C4-2B (cell line): ENCODE results near the gene AMIGO3.

Source experiments
- ZFX ChIP-seq: fragments of 450-650 bp; IDR thresholded peaks from 2 replicates; pipeline ENCODE4 v1.6.1; 2017
- TF ChIP-seq, protein P1 (sequence below): fragments of 450-650 bp; conservative IDR thresholded peaks from 2 replicates; pipeline ENCODE4 v1.5.1; 2017; ENCODE audit warnings: mild to moderate bottlenecking

GRCh38 chr3:49681543-49681942 is 37.9 kb downstream of the AMIGO3 start:
- TF ChIP-seq, protein P1, sequence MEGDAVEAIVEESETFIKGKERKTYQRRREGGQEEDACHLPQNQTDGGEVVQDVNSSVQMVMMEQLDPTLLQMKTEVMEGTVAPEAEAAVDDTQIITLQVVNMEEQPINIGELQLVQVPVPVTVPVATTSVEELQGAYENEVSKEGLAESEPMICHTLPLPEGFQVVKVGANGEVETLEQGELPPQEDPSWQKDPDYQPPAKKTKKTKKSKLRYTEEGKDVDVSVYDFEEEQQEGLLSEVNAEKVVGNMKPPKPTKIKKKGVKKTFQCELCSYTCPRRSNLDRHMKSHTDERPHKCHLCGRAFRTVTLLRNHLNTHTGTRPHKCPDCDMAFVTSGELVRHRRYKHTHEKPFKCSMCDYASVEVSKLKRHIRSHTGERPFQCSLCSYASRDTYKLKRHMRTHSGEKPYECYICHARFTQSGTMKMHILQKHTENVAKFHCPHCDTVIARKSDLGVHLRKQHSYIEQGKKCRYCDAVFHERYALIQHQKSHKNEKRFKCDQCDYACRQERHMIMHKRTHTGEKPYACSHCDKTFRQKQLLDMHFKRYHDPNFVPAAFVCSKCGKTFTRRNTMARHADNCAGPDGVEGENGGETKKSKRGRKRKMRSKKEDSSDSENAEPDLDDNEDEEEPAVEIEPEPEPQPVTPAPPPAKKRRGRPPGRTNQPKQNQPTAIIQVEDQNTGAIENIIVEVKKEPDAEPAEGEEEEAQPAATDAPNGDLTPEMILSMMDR = no peak
- TF ChIP-seq ZFX = no peak
